ENCODE measurements around the gene TENT4A.

DNA sequence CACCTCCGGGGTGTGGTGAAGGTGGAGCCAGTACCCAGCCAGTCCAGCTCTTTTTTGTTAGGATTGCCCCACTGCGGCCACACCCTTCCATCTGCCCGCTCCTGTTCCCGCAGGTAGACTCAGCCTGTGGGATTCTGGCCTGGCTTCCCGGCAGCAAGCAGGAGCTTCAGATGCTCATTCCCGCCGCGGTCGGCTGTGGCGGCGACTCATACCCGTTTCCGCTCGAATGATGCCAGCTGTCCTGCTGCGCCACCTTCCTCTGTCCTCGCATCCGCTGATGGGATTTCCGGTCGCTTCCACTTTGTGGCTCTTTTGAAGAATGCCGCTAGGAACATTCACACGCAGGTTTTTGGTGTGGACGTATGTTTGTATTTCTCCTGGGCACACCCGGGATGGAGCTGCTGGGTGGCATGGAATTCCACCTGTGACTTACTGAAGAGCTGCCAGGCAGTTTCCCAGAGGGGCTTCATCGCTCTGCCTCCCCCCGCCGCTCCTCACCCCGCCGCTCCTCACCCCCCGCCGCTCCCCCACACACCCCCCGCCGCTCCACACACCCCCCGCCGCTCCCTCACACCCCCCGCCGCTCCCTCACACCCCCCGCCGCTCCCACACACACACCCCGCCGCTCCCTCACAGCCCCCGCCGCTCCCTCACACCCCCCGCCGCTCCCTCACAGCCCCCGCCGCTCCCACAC lies 60.3 kb downstream of the TENT4A start:
- TF ChIP-seq, protein P1, sequence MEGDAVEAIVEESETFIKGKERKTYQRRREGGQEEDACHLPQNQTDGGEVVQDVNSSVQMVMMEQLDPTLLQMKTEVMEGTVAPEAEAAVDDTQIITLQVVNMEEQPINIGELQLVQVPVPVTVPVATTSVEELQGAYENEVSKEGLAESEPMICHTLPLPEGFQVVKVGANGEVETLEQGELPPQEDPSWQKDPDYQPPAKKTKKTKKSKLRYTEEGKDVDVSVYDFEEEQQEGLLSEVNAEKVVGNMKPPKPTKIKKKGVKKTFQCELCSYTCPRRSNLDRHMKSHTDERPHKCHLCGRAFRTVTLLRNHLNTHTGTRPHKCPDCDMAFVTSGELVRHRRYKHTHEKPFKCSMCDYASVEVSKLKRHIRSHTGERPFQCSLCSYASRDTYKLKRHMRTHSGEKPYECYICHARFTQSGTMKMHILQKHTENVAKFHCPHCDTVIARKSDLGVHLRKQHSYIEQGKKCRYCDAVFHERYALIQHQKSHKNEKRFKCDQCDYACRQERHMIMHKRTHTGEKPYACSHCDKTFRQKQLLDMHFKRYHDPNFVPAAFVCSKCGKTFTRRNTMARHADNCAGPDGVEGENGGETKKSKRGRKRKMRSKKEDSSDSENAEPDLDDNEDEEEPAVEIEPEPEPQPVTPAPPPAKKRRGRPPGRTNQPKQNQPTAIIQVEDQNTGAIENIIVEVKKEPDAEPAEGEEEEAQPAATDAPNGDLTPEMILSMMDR (IDR thresholded peaks at IDR 0.05) = no peak
- no peak for TF ChIP-seq POLR2A (IDR thresholded peaks at IDR 0.05)
